Measurements from ENCODE around the gene TBPL1.

DNA sequence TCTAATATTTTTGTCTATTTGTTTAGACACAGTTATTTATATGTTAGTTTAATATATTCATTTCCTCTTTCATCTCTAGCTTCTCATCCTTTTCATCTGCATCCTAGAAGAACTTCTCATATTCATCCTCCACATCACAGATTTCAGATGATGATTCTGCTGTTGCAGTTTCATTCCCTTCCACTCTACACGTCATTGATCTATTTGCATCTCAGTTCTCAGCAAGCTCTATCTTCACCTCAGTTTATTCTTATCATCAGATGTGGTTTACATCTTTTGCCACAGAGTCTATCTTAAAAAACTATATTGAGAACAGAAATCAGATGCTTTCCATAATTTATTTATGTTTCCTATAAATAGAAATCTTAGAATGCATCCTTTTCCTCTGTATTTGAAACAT is 86.1 kb downstream of the TBPL1 start:
- no peak for TF ChIP-seq EP300 (IDR thresholded peaks at IDR 0.05; ENCODE audit: borderline replicate concordance in 1 of 2, low read depth in 2 of 2, low read length in 2 of 2)
- no peak for TF ChIP-seq CTCF (IDR thresholded peaks at IDR 0.05; ENCODE audit: control extremely low read depth in 1 of 3, insufficient read depth in 1 of 3, low read depth in 1 of 3, low read length in 3 of 3)
- TF ChIP-seq HDAC6 (IDR thresholded peaks at IDR 0.05; ENCODE audit: low read depth, low read length), result no peak
- TF ChIP-seq SP2 (IDR thresholded peaks at IDR 0.05; ENCODE audit: low read length), result no peak
- no peak for TF ChIP-seq CBX8 (IDR thresholded peaks at IDR 0.05; ENCODE audit: borderline replicate concordance, low read depth, low read length)
- no peak for TF ChIP-seq JUND (IDR thresholded peaks at IDR 0.05; ENCODE audit: low read length)
- TF ChIP-seq BCL11A (IDR thresholded peaks at IDR 0.05; ENCODE audit: low read depth in 2 of 2, low read length in 2 of 2), result no peak
- TF ChIP-seq SUZ12 (IDR thresholded peaks at IDR 0.05; ENCODE audit: low read length), result no peak
- no peak for TF ChIP-seq RAD21 (IDR thresholded peaks at IDR 0.05 in 1 of 2, conservative IDR thresholded peaks at IDR 0.05 in 1 of 2; ENCODE audit: low read depth in 2 of 2, low read length in 2 of 2)
